Activated CD8-positive, alpha-beta memory T cell treated with anti-CD3 and anti-CD28 coated beads for 48 hours (primary cell): Measurements from ENCODE around the gene DGAT2L6.
A peak's percentile ranks its signal among the peaks of the same experiment; 100 is the strongest.

Experiments
- DNase-seq, 3 experiments: peaks; one replicate each; pipeline ENCODE4 v3.0.0-alpha.2; 2020; ENCODE audit warnings: low read depth in 2 of 3, low spot score in 2 of 3

Gene DGAT2L6, protein sequence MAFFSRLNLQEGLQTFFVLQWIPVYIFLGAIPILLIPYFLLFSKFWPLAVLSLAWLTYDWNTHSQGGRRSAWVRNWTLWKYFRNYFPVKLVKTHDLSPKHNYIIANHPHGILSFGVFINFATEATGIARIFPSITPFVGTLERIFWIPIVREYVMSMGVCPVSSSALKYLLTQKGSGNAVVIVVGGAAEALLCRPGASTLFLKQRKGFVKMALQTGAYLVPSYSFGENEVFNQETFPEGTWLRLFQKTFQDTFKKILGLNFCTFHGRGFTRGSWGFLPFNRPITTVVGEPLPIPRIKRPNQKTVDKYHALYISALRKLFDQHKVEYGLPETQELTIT

GRCh38 chrX:70176938-70177533 lies at the start of gene DGAT2L6:
TSS of gene DGAT2L6 (plus strand) at chrX:70177483. CDS start at chrX:70177583, 100 bp downstream.
- DNase-seq = no peak

DNA sequence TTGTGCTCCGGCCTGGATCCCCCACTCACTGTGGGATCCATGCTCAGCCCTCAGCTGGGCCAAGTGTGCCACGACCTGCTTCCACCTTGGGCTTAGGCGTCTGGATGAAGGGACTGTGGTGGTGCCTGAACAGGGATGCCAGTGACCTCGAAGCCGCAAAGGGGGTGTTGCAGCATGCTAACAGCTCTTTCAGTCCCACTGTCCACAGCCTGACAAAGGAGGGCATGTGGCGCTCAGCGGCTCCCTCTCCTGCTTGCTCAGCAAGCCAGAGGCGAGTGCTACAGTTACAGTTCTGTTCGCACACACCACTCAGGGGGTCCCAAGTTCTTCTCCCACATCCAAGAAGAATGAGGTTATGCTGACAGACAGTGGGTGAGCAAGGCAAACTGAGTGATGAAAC lies 49.2 kb upstream of the DGAT2L6 start:
- DNase-seq = no peak

- DNase-seq = no peak
These were observed 47.5 kb upstream of the DGAT2L6 start for GRCh38 chrX:70129816-70130215.

GRCh38 chrX:70132224-70132623 lies 45.1 kb upstream of the DGAT2L6 start:
- DNase-seq = no peak

DNA sequence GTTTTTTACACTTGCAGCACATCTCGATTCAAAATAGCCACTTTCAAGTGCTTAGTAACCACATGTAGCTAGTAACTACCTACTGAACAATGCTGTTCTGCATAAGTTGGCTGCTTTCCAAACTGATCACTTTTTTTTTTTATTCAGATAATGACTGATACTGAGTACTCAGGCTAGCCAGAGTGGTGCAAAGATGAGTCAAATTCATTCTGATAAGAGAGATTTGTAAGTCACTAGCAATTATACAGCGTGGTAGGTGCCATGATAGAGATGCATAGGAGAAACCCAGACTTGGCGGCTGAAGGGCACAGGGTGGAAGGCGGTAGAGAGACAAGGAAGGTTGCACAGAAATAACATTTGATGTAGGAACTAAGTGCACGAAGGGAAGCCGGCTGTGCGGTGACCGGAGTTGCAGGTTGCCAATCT lies 44.4 kb upstream of the DGAT2L6 start:
- no peak for DNase-seq

GRCh38 chrX:70133303-70134115 lies 43.8 kb upstream of the DGAT2L6 start, which contains the start of gene IGBP1:
TSS of gene IGBP1 (plus strand) at chrX:70133447. CDS start at chrX:70133948, 501 bp downstream.
- DNase-seq = peak; percentile 19 to 40 (median 26)

GRCh38 chrX:70134116-70134477 lies 43.2 kb upstream of the DGAT2L6 start:
- no peak for DNase-seq

GRCh38 chrX:70138622-70139021 lies 38.7 kb upstream of the DGAT2L6 start:
- no peak for DNase-seq

GRCh38 chrX:70139736-70140135 lies 37.5 kb upstream of the DGAT2L6 start:
- DNase-seq = no peak

GRCh38 chrX:70141373-70141772 lies 35.9 kb upstream of the DGAT2L6 start:
- no peak for DNase-seq

DNA sequence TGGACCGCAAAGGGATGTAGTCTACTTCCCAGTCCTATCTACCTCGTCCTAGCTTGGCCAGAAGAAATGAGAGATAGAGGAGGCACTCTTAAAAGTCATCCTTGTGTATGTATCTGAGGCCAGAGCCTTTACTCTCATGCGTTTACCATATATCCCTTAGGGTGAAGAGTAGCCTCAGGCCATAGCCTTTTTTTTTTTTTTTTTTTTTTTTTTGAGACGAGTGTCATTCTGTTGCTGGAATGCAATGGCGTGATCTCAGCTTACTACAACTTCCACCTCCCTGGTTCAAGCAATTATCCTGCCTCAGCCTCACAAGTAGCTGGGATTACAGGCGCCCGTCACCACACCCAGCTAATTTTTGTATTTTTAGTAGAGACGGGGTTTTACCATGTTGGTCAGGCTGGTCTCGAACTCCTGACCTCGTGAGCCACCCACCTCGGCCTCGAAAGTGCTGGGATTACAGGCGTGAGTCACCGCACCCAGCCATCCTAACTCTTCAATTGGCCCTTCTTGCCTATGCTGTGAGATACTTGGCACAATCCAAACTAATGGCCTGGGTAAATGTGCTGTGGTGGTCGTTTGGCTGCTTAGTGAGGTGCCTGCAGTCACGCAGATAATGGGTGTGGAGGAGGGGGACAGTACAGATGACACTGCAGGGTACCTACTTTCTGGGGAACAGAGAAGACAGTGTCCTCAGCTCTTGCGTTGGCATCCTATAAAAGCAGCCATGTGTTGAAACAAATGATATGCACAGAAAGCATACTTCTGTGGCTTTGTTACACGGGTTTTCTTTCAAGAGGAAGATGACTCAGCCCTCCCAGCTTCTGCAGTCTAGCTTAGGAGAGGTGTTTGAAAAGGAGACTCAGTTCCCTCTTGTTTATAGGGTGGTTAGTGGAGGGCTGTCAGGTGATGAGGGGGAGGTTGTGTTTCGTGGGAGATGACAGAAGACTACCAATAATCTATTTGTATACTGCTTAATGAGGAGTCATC lies 10.4 kb upstream of the DGAT2L6 start:
- DNase-seq = no peak

DNA sequence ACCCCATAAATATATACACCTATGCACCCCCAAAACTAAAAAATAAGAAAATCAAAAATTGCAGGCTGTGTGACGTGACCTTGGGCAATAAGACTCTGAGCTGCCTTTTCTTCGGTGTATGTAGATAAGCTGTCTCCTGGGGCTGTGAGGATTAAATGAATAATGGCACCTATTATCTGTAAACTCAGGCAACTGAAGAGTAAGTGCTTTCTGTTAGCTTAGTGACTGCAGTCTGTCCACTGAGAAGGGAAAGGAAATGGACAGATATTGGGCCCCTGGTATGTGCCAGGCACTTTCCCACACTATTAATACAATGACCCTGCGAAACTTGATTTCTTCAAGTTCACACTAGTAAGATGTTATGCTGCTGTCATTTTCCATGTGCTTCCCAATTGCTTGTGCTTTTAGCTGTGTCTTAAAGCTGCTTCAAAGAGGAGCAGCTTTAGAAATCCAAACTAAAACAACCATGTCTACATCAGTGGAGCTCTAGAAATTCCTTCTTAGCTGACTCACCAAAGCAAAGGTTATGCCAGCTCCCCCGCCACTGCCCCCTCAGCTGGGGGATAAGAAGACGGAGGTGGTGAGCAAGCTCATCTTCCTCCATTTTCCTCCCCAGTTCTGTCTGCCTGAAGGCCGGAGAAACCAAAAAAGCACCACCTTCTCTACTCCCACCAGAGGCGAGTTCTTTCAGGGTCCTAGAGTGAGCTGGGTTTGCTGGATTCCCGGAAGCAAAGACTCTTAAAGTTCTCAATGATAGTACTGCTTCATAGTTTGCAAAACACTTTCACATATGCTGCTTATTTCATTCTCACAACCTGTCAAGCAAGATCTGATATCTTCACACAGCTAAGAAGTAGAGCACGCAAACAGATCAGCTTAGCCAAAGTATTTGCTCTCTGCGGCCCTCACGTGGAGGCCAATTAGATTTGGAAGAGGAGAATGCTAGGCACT lies 8.8 kb upstream of the DGAT2L6 start:
- DNase-seq = no peak

GRCh38 chrX:70169281-70169680 lies 8.0 kb upstream of the DGAT2L6 start:
- DNase-seq = no peak

- no peak for DNase-seq
These were observed 5.7 kb upstream of the DGAT2L6 start for GRCh38 chrX:70171624-70172023.

DNA sequence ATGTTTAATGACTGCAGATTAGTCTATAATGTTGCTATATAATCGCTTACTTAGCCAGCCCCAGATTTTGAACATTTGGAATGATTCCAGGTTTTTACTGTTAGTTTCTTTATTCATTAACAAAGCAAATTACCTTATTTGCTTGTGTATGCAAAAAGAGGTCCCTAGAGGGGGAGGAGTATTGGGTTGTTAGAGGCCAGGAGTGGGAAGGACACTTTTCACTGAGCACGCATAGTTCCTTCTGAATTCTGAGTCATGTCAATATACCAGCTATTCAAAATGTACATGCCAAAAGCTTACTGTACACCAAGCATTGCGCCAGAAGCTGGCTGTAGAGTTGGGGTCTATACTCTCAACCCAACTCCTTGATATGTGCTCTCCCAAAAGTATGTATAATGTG lies 5.1 kb upstream of the DGAT2L6 start:
- DNase-seq = no peak

DNA sequence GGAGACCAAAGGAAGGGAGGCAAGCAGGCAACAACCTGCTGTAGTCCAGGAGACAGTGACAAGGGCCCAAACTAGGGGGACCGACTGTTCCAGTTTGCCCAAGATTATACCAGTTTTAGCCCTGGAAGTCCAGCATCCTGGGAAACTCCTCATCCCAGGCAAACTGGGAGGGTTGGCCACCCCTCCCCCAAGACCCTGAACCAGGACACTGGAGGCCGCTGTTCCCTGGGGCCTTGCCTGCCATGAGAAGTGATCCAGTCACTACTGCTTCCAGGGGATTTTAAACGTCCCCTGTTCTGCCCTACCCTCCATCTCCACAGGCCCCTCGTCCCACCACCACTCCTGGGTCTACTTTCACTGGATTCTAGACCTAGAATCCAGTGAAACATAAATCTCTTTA lies 4.3 kb upstream of the DGAT2L6 start:
- no peak for DNase-seq

DNA sequence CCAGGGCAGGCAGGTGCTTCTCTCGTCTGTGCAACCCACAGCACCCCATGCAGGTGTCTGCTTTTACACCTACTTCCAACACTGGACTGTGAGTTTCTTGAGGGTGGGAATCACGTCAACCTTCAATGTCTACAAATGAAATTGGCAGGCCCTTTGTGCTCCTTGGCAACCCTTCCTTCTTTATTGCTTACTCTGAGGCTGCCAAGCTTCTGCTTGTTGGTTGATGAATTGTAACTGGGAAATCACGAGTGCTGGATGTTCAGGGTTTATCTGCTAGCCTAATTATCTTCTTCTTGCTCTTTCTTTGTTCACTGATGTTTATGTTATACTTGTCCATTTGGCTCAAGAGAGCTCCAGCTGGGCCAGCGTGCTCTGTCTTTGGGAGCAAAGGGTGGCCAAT lies 2.5 kb upstream of the DGAT2L6 start:
- no peak for DNase-seq

DNA sequence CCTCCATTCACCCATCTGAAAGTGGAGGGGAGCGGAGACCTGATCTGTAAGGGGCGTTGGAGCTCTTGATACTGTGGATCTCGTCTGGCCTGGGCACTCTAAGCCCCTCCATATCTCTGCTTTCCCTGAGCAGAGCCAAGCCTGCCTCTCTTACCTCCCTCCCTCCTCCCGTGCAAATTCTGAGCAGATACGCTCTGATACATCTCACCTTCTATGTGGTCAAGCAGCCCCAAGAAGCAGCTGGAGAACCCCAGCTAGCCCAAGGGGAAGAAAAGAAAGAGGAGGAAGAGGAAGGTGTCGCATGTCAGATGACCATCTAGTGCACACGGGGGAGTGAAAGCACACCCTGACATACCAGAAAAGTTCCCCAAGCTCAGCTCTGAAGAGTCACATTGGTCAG lies 1.9 kb upstream of the DGAT2L6 start:
- DNase-seq = no peak

DNA sequence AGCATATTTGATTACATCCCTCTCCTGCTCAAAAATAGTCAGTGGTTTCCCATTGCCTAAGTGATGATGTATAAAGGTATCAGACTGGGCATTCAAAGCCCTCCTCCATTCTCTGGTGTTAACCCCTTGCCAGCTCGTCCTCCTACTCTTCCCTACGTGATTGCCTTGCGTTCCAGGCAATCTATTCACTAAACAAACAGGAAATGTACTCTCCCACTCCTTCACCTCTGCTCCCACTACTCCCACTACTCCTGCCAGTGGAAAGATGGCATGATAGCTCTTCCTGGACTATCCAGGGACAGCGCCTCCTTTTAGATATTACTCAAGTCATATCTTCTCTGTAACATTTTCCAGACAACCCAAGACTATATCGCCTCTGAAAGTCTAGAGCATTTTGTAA lies 5.8 kb downstream of the DGAT2L6 start:
- DNase-seq = no peak

GRCh38 chrX:70190225-70190624 lies 12.9 kb downstream of the DGAT2L6 start:
- DNase-seq = no peak
